NCI-H2081 treated with DMSO at 0.1 percent for 48 hours (cell line): ENCODE results near the gene GPN2.
"Not testable (repeated sequence)": the region's sequence is repeated elsewhere in the genome, so short reads cannot be mapped to it uniquely, and the experiment has no call there.

Experiments used
- DNase-seq: peaks from one replicate; lab custom pipeline; 2025; lab: John Stamatoyannopoulos, UW

Gene GPN2

GRCh38 chr1:26900815-26901511 lies 10.9 kb upstream of the GPN2 start:
- no peak for DNase-seq

GRCh38 chr1:26900001-26900814 lies 10.1 kb upstream of the GPN2 start, which contains the start of gene GPATCH3:
Gene GPATCH3 (minus strand): TSS chr1:26900467. CDS start chr1:26900442, 25 bp downstream.
- DNase-seq = peak; percentile 32

DNA sequence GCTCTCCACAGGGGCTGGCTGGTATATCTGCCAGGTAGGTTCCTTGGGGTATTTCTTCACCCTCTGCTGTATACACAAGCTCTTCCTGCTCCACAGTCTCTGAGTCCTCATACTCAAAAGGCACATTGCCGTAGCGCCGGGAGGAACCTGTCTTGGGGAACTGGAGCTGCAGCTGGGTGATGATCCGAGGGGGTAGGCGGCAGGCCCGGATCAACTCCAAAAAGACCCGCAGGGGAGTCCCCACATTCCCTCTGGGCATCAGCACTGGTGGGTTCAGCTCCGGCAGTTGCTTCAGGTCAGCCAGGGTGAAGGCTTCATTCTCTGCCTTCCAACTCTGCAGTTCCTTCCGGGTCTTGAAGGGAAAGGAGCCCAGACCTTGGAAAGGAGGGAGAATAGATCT lies 7.3 kb upstream of the GPN2 start:
- no peak for DNase-seq

GRCh38 chr1:26894263-26894662 lies 4.2 kb upstream of the GPN2 start:
- no peak for DNase-seq

DNA sequence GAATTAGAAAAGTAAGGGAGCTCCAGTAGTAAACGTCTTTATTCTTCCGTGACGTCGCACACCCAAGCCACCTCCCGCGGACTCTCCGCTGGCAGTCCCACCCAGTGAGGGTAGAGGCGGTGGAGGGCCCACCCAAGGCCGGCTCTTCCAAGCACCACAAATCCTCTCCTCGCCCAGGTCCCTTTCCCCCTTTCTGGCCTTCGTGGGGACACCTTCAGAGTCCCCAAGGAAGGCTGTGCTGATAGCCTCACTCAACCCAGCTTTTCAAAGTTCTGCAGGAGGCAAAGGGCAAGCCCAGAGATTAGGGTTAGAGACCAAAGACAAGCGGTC lies 349 bp upstream of the GPN2 start:
- no peak for DNase-seq

DNA sequence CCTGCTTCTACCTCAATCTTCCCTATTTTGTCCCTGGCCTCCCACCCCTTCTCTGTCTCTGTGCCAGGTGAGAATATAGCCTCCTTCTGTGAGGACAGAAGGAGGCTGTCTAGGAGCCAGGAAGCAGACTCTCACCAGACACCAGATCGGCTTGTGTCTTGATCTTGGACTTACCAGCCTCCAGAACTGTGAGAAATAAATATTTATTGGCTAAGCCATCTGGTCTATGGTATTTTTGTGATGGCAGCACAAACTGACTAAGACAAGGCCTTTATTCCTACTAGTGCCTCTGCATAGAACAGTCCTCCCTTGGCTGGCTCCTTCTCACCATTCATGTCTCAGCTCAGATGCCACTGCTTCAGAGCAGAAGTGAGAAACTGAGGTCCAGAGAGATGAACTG lies 1.9 kb downstream of the GPN2 start:
- DNase-seq = no peak

DNA sequence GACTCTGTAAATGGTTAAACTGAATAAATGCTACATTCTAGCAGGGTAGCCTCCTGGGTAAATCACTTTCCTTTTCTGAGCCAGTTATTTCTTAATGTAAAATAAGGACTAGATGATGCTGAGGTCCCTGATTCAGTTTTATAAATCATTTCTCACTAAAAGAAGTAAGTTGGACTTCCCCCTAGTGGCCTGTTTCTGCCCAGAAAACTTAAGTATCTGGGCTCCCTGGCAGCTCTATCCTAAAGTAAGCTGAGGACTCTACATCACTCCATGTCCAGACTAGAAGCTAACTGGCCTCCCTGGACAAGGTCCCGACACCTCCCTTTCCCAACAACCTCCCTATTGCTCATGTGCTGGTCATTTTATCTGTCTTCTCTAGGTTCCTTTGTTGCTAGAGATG lies 3.0 kb downstream of the GPN2 start:
- DNase-seq = no peak

DNA sequence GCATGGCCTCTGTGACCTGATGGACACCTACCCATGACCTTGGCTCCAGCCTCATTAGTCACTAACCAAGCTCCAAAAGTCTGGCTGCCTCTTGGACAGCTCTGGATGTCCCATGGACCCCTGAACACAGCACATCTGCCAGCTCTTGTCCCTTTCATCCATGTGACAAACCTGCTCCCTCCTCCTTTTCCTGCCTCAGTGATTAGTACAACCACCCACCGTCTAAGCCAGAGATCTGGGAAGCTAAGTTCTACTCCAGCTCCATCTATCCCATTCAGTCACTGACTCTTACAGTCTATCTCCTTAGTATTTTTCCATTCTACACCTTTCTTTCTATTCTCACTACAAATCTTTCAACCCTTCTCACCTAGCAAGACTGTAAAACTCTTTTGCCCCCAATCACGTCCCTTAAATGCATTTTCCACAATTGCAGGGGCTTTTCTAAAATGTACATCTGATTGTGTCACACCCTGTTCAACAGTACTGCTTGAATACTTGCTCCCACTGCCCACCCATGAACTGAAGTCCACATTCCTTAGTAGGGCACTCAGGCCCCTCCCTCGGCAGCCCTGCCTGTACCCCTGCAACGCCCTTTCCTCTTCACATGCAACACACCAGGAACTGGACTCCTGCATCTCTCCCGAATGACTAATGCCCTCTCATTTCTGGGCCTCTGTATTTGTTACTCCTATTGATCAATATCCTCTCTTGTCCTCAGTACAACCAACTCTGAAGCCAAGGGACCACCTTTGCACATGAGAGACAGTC lies 7.2 kb downstream of the GPN2 start:
- no peak for DNase-seq

GRCh38 chr1:26881611-26882010 lies 8.5 kb downstream of the GPN2 start:
- not testable (repeated sequence) for DNase-seq

GRCh38 chr1:26879793-26880192 lies 10.3 kb downstream of the GPN2 start:
- DNase-seq = no peak

DNA sequence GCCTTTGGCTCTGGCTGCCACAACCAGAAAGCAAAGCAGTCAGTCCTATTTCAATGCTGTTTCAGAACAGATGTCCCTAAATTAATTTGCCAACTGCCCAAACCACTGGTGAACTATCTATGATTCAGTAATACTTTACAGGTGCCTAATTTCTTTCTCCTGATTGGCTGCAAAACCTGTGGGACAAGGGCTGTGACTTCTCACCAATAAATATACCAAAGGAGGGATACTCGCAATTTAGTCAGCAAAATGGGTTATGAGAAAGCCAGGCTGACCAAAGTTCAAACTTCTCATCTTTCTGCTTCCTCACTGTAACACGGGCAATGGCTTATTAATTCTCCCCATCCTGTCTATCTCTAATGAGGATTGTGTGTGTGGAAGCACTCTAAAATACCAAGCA lies 12.8 kb downstream of the GPN2 start:
- no peak for DNase-seq

DNA sequence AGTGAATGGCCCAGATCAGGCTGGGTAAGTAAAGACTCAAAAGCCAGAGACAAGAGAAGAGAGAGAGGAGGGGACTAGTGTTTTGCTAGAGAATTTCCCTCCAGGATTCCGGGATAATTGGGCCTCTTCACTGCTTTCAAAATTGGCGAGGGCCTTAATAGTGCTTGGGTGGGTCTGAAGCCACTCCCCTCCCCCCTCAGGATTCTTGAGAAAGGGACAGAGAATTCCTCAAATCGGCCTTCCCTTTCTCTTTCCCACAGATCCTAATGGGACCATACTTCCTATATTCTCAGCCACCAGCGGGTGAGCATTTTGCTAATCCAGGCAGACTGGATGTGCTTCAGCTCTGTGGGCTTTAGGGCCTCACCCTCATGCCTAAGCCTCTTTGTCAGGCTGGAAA lies 15.2 kb downstream of the GPN2 start:
- DNase-seq = no peak

GRCh38 chr1:26873097-26873496 lies 17.0 kb downstream of the GPN2 start:
- not testable (repeated sequence) for DNase-seq

DNA sequence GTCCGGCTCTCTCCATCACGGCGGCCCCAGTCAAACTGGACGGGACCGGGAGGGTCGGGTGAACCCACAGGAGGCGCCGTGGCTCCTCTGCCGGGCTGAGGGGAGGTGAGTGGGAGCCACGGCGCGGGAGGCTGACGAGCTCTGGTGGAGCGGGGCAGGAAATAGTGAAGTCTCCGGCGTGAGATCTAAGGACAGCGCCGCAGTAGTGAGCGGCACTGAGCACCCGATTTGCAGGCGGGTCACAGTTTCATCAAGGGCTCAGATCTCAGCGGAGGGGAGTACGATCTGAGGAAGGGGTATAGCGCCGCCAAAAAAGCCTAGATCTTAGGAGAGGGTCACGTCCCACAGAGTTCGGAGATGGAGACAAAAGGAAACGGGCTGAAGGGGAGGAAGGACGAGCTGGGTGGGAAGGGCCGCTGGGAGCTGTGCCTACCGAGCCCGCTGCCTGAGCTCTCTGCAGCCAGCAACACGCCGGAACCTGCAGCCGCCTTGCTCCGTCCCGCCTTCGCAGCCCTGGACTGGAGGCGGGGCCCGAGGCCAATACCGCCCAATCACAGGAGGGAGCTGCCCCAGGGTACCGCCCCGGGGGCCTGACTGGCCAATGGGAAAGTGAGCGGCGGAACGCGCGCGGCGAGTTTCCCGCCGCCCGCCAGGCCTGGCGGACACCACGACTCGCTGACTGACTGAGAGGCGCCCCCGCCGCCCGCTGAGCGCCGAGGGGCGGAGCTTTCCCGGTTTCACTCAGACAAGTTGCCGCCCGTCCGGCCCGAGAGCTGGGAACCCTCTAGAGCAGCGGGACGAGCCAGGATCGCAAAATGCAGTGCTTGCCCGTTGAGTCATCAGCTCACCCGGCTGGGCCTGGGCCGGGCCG lies 25.2 kb downstream of the GPN2 start:
- DNase-seq = peak; percentile 72

DNA sequence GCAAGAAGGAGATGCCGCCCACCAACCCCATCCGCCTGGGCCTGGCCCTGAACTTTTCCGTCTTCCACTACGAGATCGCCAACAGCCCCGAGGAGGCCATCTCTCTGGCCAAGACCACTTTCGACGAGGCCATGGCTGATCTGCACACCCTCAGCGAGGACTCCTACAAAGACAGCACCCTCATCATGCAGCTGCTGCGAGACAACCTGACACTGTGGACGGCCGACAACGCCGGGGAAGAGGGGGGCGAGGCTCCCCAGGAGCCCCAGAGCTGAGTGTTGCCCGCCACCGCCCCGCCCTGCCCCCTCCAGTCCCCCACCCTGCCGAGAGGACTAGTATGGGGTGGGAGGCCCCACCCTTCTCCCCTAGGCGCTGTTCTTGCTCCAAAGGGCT lies 26.4 kb downstream of the GPN2 start:
- no peak for DNase-seq

DNA sequence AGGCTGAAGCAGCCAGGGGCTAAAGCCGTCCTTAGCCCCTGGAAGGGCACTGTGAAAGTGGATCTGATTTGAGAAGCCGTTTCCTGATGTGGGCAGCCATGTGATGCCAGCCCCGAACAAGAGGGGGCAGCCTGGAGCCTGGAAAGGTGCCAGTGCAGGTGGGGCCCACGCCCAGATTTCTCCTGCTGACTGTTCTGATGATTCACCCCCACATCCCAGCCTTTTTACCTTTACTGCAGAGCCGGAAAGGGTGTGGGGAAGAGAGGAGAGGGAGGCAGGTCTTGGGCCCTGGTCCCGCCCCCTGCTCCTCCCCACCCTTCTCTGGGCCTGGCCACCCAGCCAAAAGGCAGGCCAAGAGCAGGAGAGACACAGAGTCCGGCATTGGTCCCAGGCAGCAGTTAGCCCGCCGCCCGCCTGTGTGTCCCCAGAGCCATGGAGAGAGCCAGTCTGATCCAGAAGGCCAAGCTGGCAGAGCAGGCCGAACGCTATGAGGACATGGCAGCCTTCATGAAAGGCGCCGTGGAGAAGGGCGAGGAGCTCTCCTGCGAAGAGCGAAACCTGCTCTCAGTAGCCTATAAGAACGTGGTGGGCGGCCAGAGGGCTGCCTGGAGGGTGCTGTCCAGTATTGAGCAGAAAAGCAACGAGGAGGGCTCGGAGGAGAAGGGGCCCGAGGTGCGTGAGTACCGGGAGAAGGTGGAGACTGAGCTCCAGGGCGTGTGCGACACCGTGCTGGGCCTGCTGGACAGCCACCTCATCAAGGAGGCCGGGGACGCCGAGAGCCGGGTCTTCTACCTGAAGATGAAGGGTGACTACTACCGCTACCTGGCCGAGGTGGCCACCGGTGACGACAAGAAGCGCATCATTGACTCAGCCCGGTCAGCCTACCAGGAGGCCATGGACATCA lies 27.1 kb downstream of the GPN2 start, which contains the start of gene SFN:
Gene SFN, plus strand, starts transcription at position 369 of the 904 bp plus-strand sequence. Its CDS starts 64 bp downstream, at position 433.
- peak; percentile 57 for DNase-seq

- no peak for DNase-seq
Observed at GRCh38 chr1:26861889-26862378, 28.1 kb downstream of the GPN2 start.

GRCh38 chr1:26861286-26861701 lies 28.8 kb downstream of the GPN2 start:
- DNase-seq = no peak

- DNase-seq = no peak
Observed at GRCh38 chr1:26858891-26859640, 31.0 kb downstream of the GPN2 start.

GRCh38 chr1:26858160-26858559 lies 31.9 kb downstream of the GPN2 start:
- no peak for DNase-seq
